Effector CD4-positive, alpha-beta T cell (primary cell): ENCODE results near the gene ZNF497.
A peak's percentile ranks its signal among the peaks of the same experiment; 100 is the strongest.

Experiments
- DNase-seq: peaks from one replicate; pipeline ENCODE4 v3.0.0-alpha.2; 2020

Gene ZNF497

DNA sequence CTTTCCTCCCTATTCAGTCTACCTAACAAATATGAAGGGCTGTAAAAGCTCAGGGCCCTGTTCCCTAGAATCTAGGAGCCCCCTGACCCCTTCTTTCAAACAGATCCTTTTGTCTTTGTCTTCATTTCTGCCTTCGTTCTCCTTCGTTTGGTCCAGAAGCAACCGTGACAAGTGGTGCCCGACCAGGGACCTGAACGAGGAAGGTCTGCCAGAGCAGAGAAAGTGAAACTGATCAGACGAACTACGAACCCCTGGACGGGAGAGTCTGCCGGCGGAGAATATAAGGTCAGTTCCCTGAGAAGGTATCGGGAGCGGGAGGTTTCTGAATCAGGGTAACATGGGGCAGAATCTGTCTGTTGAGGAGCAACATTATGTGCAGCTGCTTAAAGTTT lies 56.6 kb downstream of the ZNF497 start:
- no peak for DNase-seq

DNA sequence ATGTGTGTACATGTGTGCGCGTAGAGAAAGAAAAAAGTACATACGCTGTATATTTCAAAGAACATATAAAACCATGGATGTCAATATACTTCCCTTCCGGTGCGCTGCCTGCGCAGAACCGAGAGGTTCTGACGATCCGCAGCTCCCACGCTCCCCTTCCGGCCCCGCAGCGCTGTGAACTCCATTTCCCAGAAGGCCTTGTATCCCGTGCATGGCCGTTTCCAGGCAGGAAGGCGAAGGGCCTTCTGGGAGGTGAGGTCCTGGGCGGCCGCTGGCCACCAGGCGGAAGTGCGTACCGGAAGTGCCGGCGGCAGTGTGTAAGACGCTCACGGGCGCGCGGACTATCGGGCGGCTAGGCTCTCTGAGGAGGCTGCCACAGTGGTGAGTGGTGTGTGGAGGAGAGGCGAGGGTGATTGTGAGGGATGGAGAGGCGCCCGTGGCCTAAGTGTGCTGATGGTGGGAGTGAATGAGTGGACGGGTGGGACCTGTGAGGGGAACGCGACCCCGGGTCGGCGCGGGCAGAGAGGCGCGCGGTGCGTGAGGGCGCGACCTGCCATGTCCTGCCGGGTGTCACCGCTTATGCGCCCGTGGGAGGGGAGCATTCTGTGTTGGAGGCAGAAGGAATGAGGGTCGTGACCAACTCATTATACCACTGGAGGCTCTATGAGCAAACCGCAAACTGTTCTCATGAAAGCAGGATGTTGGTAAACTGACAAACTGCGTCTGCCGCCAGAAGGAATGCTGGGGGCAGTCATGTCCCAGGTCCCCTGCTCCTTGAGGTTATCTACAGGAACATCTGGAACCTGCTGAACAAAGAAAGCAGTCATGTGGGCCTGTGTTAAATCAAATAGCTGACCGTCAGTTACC lies 57.3 kb downstream of the ZNF497 start, which contains the start of gene ERVK3-1:
Gene ERVK3-1 (plus strand): TSS at position 313 of the 867 bp plus-strand sequence. CDS start 6,792 bp downstream, outside the sequence.
- DNase-seq: peak; percentile 91

DNA sequence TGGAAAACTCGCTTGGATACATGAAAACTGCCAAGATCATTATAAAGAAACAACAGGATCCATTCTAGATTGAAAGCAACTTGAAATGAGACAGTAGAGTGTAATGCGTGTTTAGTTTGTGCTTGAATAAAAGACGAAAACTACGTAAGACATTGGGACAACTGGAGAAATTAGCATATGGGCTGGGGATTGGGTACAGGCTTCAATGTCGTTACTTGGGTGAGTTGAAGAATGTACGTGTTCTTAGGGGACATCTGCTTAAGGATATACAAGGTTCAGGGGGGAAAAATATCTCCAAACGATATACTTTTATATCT lies 57.8 kb downstream of the ZNF497 start:
- DNase-seq: no peak
